Trophoblast cell (in vitro differentiated cells and primary cell): Measurements from ENCODE around the gene SCN4A.
"Not testable (repeated sequence)": the region's sequence is repeated elsewhere in the genome, so short reads cannot be mapped to it uniquely, and the experiment has no call there.

Source experiments
- DNase-seq, 2 donors: peaks; one replicate each; pipeline ENCODE4 v3.0.0-alpha.2; 2016
- H2AFZ ChIP-seq: 2 replicates; pipeline ENCODE4 v1.6.1; 2013; ENCODE audit warnings: low read length, moderate library complexity, mild to moderate bottlenecking; ENCODE audit not compliant: insufficient read depth, poor library complexity
- H2AK5ac ChIP-seq: 2 replicates; pipeline ENCODE4 v1.6.1; 2013; ENCODE audit warnings: mild to moderate bottlenecking, low read length
- H2BK120ac ChIP-seq: 2 replicates; pipeline ENCODE4 v1.6.1; 2013; ENCODE audit warnings: low read length, mild to moderate bottlenecking, moderate library complexity; ENCODE audit not compliant: insufficient read depth, poor library complexity
- H2BK12ac ChIP-seq: 2 replicates; pipeline ENCODE4 v1.6.1; 2013; ENCODE audit warnings: mild to moderate bottlenecking, low read length, moderate library complexity
- H2BK5ac ChIP-seq: 2 replicates; pipeline ENCODE4 v1.6.1; 2013; ENCODE audit warnings: low read length, low read depth, moderate library complexity, mild to moderate bottlenecking; ENCODE audit not compliant: poor library complexity
- H3K14ac ChIP-seq: 2 replicates; pipeline ENCODE4 v1.6.1; 2013; ENCODE audit warnings: mild to moderate bottlenecking, low read length
- H3K18ac ChIP-seq: 2 replicates; pipeline ENCODE4 v1.6.1; 2013; ENCODE audit warnings: mild to moderate bottlenecking, low read length
- H3K23ac ChIP-seq: 2 replicates; pipeline ENCODE4 v1.6.1; 2013; ENCODE audit warnings: low read length
- H3K27ac ChIP-seq: 2 replicates; pipeline ENCODE4 v1.5.1; 2013; ENCODE audit warnings: low read depth, mild to moderate bottlenecking, inconsistent platforms, low read length, moderate library complexity
- H3K27me3 ChIP-seq: 2 replicates; pipeline ENCODE4 v1.6.1; 2013; ENCODE audit warnings: inconsistent platforms, mild to moderate bottlenecking, low read length, moderate library complexity; ENCODE audit not compliant: insufficient read depth
- H3K36me3 ChIP-seq, 2 experiments: 1 replicate in 1 of 2; 2 replicates in 1 of 2; pipeline ENCODE4 v1.6.1; 2013; ENCODE audit warnings: low read length in 2 of 2, mild to moderate bottlenecking in 2 of 2, moderate library complexity in 1 of 2; ENCODE audit not compliant: insufficient read depth in 2 of 2, control insufficient read depth in 1 of 2
- H3K4ac ChIP-seq: 2 replicates; pipeline ENCODE4 v1.6.1; 2013; ENCODE audit warnings: low read depth, mild to moderate bottlenecking, low read length, moderate library complexity
- H3K4me1 ChIP-seq, 2 experiments: 1 replicate in 1 of 2; 2 replicates in 1 of 2; pipeline ENCODE4 v1.6.1; 2013; ENCODE audit warnings: low read length in 2 of 2, mild to moderate bottlenecking in 2 of 2, moderate library complexity in 1 of 2; ENCODE audit not compliant: insufficient read depth in 2 of 2, control insufficient read depth in 1 of 2
- H3K4me2 ChIP-seq: 2 replicates; pipeline ENCODE4 v1.6.1; 2013; ENCODE audit warnings: inconsistent platforms, mild to moderate bottlenecking, low read length, moderate library complexity
- H3K4me3 ChIP-seq: 2 replicates; pipeline ENCODE4 v1.5.1; 2013; ENCODE audit warnings: mild to moderate bottlenecking, low read depth, low read length, inconsistent platforms
- H3K79me1 ChIP-seq: one replicate; pipeline ENCODE4 v1.6.1; 2013; ENCODE audit warnings: low read length
- H3K79me2 ChIP-seq: 2 replicates; pipeline ENCODE4 v1.6.1; 2013; ENCODE audit warnings: low read length, mild to moderate bottlenecking; ENCODE audit not compliant: control insufficient read depth, insufficient read depth, poor library complexity
- H3K9ac ChIP-seq: 2 replicates; pipeline ENCODE4 v1.6.1; 2013; ENCODE audit warnings: mild to moderate bottlenecking, low read length
- H3K9me3 ChIP-seq: 2 replicates; pipeline ENCODE4 v1.6.1; 2013; ENCODE audit warnings: low read depth, mild to moderate bottlenecking, control low read depth, inconsistent platforms, low read length; ENCODE audit not compliant: insufficient read depth
- H4K12ac ChIP-seq: 2 replicates; pipeline ENCODE4 v1.6.1; 2013; ENCODE audit warnings: low read depth, mild to moderate bottlenecking, low read length, moderate library complexity
- H4K8ac ChIP-seq: 2 replicates; pipeline ENCODE4 v1.6.1; 2013; ENCODE audit warnings: low read depth, mild to moderate bottlenecking, low read length, moderate library complexity
- H4K91ac ChIP-seq: one replicate; pipeline ENCODE4 v1.6.1; 2013; ENCODE audit warnings: low read depth, mild to moderate bottlenecking, low read length, moderate library complexity
- WGBS: extraction: QIAGEN DNeasy Blood & Tissue Kit; methylation state at CpG from one replicate; pipeline ENCODE4 v1.1.7; 2013; ENCODE audit warnings: missing lambda C conversion rate; ENCODE audit not compliant: insufficient read length, insufficient coverage; ENCODE audit errors: extremely low coverage; 5-methylcytosine and 5-hydroxymethylcytosine counted together

The SCN4A gene

GRCh38 chr17:63896524-63897354 lies 76.0 kb downstream of the SCN4A start, which contains the start of gene CSH1:
Gene CSH1 (minus strand): TSS chr17:63896574. CDS start chr17:63896511, 63 bp downstream.
- not testable (repeated sequence) for H3K79me2 ChIP-seq, H4K91ac ChIP-seq, H3K14ac ChIP-seq, H2AK5ac ChIP-seq, H3K9me3 ChIP-seq, H3K27me3 ChIP-seq, H3K4me1 ChIP-seq, H3K18ac ChIP-seq, H4K8ac ChIP-seq, H3K4ac ChIP-seq, DNase-seq, H4K12ac ChIP-seq, H3K9ac ChIP-seq, H3K4me3 ChIP-seq, H2BK5ac ChIP-seq, H3K36me3 ChIP-seq, H3K27ac ChIP-seq, H3K4me2 ChIP-seq, H3K79me1 ChIP-seq, H2AFZ ChIP-seq, H3K23ac ChIP-seq, H2BK12ac ChIP-seq, H2BK120ac ChIP-seq
- WGBS: no CpG with 5 or more reads among the region's 14 CpGs

GRCh38 chr17:63894821-63895220 lies 77.9 kb downstream of the SCN4A start:
- not testable (repeated sequence) for H3K27me3 ChIP-seq, H3K4me3 ChIP-seq, H2AFZ ChIP-seq, H3K18ac ChIP-seq, H3K4me1 ChIP-seq, DNase-seq, H3K4ac ChIP-seq, H3K36me3 ChIP-seq, H3K23ac ChIP-seq, H3K9ac ChIP-seq, H2BK5ac ChIP-seq, H2AK5ac ChIP-seq, H4K8ac ChIP-seq, H3K9me3 ChIP-seq, H3K4me2 ChIP-seq, H3K27ac ChIP-seq, H4K91ac ChIP-seq, H4K12ac ChIP-seq, H2BK12ac ChIP-seq, H3K79me2 ChIP-seq, H3K79me1 ChIP-seq, H2BK120ac ChIP-seq, H3K14ac ChIP-seq
- WGBS: no CpG with 5 or more reads among the region's 10 CpGs

- not testable (repeated sequence) for DNase-seq, H3K9ac ChIP-seq, H3K4me2 ChIP-seq, H3K79me1 ChIP-seq, H4K12ac ChIP-seq, H3K27me3 ChIP-seq, H3K14ac ChIP-seq, H3K4ac ChIP-seq, H2BK5ac ChIP-seq, H3K27ac ChIP-seq, H3K36me3 ChIP-seq, H2AK5ac ChIP-seq, H3K4me3 ChIP-seq, H2BK120ac ChIP-seq, H3K23ac ChIP-seq, H4K91ac ChIP-seq, H4K8ac ChIP-seq, H3K79me2 ChIP-seq, H3K9me3 ChIP-seq, H2BK12ac ChIP-seq, H3K4me1 ChIP-seq, H2AFZ ChIP-seq, H3K18ac ChIP-seq
- no CpG with 5 or more reads among the region's 3 CpGs for WGBS
Measured at GRCh38 chr17:63894021-63894420, 78.7 kb downstream of the SCN4A start.

- H3K4me1 ChIP-seq, H3K23ac ChIP-seq, H3K4me3 ChIP-seq, H3K9me3 ChIP-seq, H3K79me1 ChIP-seq, H3K79me2 ChIP-seq, H4K12ac ChIP-seq, H4K8ac ChIP-seq, H3K27ac ChIP-seq, H2BK5ac ChIP-seq, H3K14ac ChIP-seq, H4K91ac ChIP-seq, H3K18ac ChIP-seq, H2BK12ac ChIP-seq, H3K27me3 ChIP-seq, H3K36me3 ChIP-seq, H2BK120ac ChIP-seq, H2AFZ ChIP-seq, H3K4ac ChIP-seq, H3K4me2 ChIP-seq, H2AK5ac ChIP-seq, H3K9ac ChIP-seq: not testable (repeated sequence)
- DNase-seq: peak; percentile 31 to 81
- no CpG with 5 or more reads among the region's 11 CpGs for WGBS
Measured at GRCh38 chr17:63892316-63893037, 80.2 kb downstream of the SCN4A start.
